Upper lobe of left lung (tissue), 4 donors: Measurements from ENCODE around the gene ARHGAP26.
"Not testable (repeated sequence)": the region's sequence is repeated elsewhere in the genome, so short reads cannot be mapped to it uniquely, and the experiment has no call there.

ENCODE experiments used
- EP300 ChIP-seq, 4 donors: sonication (generic); formaldehyde crosslinking; IDR thresholded peaks; one replicate each; pipeline ENCODE4 v1.5.1; 2017; ENCODE audit warnings: antibody characterized with exemption in 4 of 4, control low read depth in 2 of 4
- POLR2A ChIP-seq, 4 donors: fragments of 450-650 bp; IDR thresholded peaks; one replicate each; pipeline ENCODE4 v1.5.1; 2016 to 2017; ENCODE audit warnings: antibody characterized with exemption in 4 of 4, mild to moderate bottlenecking in 2 of 4
- POLR2AphosphoS5 ChIP-seq, 2 donors: sonication (generic); formaldehyde crosslinking; IDR thresholded peaks; one replicate each; pipeline ENCODE4 v1.5.1; 2017; ENCODE audit warnings: antibody characterized with exemption in 2 of 2

- not testable (repeated sequence) for TF ChIP-seq POLR2A, POLR2AphosphoS5, EP300 (IDR thresholded peaks at IDR 0.05)
Observed at GRCh38 chr5:143000551-143000950, 230.4 kb downstream of the ARHGAP26 start.
